HG03103 (cell line): ENCODE results near the gene MPRIP.
"Not testable (repeated sequence)": the region's sequence is repeated elsewhere in the genome, so short reads cannot be mapped to it uniquely, and the experiment has no call there.

Experiments used
- ATAC-seq: cut with Tn5 transposase; IDR thresholded peaks from one replicate; pipeline ENCODE4 v1.9.1; 2021; ENCODE audit warnings: low read depth; ENCODE audit not compliant: unreplicated experiment

The MPRIP gene

DNA sequence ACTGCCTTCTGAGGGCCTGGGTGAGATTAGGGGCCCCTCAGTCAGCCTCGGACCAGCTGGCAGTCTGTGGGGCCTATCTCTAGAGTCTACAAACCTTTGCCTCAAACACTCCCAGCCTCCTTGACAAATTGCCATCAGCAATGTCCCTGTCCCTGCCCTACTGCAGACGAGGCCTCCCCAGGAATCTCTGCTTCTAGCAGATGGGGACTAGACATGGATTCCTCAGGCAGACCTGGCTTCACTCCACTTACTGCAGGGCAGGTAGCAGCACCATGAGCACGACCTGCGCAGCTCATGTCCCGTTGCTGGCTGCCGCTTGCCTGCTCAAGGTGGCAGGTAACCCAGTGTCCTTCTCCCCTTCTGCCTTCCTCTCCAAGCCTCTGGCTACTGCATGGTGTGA lies 114.8 kb downstream of the MPRIP start:
- ATAC-seq = no peak

DNA sequence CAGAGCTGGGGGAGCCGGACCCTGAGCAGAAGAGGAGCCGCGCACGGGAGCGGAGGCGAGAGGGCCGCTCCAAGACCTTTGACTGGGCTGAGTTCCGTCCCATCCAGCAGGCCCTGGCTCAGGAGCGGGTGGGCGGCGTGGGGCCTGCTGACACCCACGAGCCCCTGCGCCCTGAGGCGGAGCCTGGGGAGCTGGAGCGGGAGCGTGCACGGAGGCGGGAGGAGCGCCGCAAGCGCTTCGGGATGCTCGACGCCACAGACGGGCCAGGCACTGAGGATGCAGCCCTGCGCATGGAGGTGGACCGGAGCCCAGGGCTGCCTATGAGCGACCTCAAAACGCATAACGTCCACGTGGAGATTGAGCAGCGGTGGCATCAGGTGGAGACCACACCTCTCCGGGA lies 116.2 kb downstream of the MPRIP start:
- ATAC-seq = not testable (repeated sequence)

DNA sequence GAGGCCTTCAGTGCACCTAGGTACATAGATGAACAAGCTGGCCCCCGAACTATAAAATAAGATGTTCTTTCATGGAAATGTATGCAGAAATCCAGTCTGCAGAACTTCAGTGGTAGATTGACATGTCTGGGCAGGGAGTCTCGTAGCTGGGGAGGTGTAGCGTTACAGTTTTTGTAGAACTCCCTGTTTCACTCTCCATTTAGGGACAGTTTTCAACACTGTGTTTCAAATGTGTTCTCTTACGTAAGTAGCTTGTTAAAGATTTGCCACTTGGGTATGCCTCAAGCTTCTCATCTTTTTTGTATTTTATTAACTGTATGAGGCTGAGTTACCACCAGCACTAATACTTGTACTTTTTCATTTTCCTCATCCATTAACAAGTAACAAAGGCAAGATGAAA lies 117.3 kb downstream of the MPRIP start:
- no peak for ATAC-seq

DNA sequence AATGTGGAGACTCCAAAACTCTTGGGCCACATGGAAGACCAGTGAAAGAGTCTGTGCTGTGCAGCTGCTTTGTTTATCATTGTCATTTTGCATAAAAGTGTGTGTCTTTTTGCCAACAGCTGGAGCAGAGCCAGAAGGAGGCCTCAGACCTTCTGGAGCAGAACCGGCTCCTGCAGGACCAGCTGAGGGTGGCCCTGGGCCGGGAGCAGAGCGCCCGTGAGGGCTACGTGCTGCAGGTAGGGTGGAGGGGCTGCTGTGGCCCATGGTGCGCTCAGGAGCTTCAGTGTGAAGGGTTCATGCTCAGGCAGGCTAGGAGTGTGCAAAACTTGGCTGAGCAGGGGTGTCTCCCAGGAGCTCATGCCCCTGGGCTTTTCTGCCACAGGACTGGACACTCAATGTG lies 118.9 kb downstream of the MPRIP start:
- ATAC-seq = no peak

- no peak for ATAC-seq
Measured at GRCh38 chr17:17161759-17162158, 119.5 kb downstream of the MPRIP start.

DNA sequence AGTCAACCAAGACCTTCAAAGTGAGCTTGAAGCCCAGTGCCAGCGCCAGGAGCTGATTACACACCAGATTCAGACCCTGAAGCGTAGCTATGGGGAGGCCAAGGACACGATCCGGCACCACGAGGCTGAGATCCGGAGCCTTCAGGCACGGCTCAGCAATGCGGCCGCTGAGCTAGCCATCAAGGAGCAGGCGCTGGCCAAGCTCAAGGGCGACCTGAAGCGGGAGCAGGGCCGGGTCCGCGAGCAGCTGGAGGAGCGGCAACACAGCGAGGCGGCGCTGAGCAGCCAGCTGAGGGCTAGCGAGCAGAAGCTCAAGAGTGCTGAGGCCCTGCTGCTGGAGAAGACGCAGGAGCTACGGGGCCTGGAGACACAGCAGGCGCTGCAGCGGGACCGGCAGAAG lies 121.9 kb downstream of the MPRIP start:
- ATAC-seq = no peak

DNA sequence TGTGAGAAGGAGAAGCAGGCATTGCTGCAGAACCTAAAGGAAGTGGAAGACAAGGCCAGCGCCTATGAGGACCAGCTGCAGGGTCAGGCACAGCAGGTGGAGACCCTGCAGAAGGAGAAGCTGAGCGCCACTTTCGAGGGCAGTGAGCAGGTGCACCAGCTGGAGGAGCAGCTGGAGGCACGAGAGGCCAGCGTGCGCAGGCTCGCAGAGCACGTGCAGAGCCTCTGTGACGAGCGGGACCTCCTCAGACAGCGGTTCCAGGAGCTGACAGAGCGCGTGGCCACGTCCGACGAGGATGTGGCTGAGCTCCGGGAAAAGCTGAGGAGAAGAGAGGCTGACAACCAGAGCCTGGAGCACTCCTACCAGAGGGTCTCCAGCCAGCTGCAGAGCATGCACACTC lies 122.4 kb downstream of the MPRIP start:
- no peak for ATAC-seq

GRCh38 chr17:17165666-17166308 lies 123.5 kb downstream of the MPRIP start:
- ATAC-seq = no peak

GRCh38 chr17:17166446-17166845 lies 124.2 kb downstream of the MPRIP start:
- ATAC-seq = no peak

DNA sequence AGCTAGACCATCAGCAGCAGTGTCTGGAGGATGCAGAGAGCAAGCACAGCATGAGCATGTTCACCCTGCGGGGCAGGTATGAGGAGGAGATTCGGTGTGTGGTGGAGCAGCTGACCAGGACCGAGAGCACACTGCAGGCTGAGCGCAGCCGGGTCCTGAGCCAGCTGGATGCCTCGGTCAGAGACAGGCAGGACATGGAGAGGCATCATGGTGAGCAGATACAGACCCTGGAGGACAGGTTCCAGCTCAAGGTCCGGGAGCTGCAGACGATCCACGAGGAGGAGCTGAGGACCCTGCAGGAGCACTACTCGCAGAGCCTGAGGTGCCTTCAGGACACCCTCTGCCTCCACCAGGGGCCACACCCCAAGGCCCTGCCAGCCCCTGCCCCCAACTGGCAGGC lies 125.1 kb downstream of the MPRIP start:
- ATAC-seq = no peak

- no peak for ATAC-seq
Measured at GRCh38 chr17:17167986-17168385, 125.7 kb downstream of the MPRIP start.

DNA sequence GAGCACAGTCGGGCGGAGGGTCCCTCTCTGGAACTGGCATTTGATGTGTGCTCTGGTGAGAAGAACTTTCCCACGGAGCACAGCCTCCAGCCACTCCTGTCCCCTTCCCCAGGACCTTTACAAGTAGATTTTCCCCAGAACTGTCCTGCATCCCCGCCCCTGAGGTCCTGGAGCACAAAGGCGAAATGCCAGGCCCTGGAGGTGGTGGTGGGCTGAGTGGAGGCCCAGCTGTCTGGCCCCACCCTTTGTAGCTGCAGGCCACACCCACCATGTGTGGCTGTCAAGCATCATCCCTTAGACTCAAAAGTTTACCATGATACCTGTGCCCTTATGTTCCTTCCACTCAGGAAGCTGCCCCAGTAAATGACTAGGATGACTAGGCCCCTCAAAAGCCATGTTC lies 126.1 kb downstream of the MPRIP start:
- ATAC-seq = no peak

DNA sequence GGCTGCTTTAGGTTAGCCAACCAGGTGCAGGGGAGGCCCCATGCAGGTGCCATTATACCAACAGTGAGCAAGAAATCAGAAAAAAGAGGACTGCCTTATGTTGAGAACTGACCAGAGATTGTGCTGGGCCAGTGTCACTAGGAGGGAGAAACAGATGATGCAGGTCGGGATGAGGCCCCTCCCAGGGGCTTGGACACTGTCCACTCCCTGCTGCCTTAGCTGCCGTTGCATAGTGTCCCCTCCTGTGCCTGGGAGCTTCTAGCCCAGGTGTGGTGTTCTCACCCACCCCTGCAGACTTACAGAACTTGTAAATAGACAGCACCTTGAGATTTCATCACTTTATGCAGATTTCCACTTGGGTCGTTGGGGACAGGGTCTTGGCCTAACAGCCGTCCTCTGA lies 127.1 kb downstream of the MPRIP start:
- ATAC-seq = no peak

- ATAC-seq = no peak
Measured at GRCh38 chr17:17170346-17170985, 128.2 kb downstream of the MPRIP start.

GRCh38 chr17:17171186-17171585 lies 128.9 kb downstream of the MPRIP start:
- no peak for ATAC-seq

GRCh38 chr17:17172001-17172939 lies 130.0 kb downstream of the MPRIP start:
- no peak for ATAC-seq

- no peak for ATAC-seq
Measured at GRCh38 chr17:17172990-17173389, 130.7 kb downstream of the MPRIP start.

DNA sequence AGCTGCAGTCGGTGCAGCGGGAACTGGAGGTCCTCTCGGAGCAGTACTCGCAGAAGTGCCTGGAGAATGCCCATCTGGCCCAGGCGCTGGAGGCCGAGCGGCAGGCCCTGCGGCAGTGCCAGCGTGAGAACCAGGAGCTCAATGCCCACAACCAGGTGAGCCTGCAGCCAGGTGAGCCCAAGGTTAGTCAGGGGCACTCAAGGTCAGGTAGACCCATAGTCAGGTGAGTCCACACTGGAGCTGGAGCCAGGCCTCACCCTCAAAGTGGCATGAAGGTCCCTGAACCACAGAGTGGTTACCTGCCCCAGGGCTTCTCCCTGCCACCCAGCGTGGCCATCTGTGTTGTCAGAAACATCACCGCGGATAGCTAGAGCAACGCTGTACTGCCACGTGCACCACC lies 131.7 kb downstream of the MPRIP start:
- ATAC-seq = no peak

DNA sequence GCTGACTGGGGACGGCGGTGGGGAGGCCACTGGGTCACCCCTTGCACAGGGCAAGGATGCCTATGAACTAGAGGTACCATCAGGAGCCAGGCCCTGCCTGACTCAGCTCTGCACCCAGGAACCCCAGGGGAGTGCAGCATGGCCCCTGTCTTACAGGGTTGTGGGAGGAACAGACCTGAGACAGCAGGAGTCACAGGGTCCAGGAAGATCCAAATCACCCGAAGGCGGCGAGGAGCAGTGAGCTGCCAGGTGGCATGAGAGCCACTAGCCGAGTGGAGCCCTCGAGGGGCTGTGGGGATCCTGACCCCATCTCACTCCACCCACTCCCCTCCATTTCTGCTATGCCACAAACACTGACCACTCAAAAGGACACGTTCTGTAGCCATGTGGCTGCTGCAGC lies 133.1 kb downstream of the MPRIP start:
- no peak for ATAC-seq

DNA sequence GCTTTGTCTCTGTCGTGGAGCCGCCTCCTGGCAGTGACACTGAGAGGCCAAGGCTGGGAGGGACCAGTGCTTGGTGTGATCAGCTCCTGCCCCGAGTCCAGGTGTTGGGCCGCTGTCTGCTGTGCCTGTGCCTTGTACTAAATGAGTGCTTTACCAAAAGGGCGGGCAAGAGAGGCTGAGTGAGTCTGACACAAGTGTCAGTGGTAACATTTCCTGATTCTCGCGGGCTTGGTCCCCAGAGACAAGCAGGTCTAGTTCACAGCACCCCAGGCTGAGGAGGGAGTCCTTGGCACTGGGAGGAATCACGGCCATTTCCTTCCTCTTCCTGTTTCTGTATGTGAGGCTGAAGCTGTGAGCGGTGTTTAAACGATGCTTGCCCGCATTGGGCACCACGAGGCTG lies 133.7 kb downstream of the MPRIP start:
- ATAC-seq = no peak

DNA sequence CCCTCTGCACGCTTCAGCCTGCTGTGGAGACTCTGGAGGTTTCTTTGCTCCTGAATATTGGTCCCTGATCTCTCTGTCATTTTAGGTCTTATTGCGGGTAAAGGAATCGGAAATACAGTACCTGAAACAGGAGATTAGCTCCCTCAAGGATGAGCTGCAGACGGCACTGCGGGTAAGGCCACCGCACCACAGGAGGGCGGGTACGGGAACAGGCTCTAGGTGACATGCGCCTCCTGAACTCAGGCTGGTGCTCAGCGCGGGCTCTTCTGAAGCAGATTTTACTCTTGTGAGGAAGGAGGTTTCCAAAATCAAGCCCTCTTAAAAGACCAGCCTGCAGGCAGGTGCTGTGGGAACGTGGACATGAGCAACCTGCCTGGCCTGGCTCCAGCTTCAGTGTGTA lies 134.1 kb downstream of the MPRIP start:
- no peak for ATAC-seq

DNA sequence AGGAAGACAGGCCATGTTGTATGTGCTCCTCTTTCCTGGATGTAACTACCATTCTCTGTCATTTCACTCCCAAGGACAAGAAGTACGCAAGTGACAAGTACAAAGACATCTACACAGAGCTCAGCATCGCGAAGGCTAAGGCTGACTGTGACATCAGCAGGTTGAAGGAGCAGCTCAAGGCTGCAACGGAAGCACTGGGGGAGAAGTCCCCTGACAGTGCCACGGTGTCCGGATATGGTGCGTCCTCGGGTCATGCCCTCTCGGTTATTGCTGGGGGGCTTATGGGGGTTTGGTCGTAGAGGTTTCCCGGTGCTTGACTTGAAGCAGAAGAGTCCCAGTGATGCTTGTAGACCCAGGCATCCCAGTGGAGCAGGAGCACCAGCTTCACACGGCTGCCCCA lies 134.9 kb downstream of the MPRIP start:
- ATAC-seq = no peak
